Neural progenitor cell (in vitro differentiated cells): ENCODE measurements around the gene BIK. TPM values are rescaled to one million over a fixed set of nuclear protein-coding genes. Genes with fewer than 3 reads are reported as not detected.

Experiments
- DNase-seq: peaks from one replicate; pipeline ENCODE4 v3.0.0-alpha.2; 2016; ENCODE audit warnings: low spot score
- H2AFZ ChIP-seq: fragments of 200-600 bp; sonication (generic); replicated peaks from 2 replicates; pipeline ENCODE4 v1.6.1; 2016; ENCODE audit warnings: antibody characterized with exemption
- H3F3A ChIP-seq: fragments of 200-600 bp; sonication (generic); 2 replicates; pipeline ENCODE4 v1.6.1; 2016; ENCODE audit warnings: antibody characterized with exemption, low read depth
- H3K27ac ChIP-seq: fragments of 200-600 bp; sonication (generic); 2 replicates; pipeline ENCODE4 v1.5.1; 2016; ENCODE audit warnings: mild to moderate bottlenecking
- H3K27me3 ChIP-seq: fragments of 200-600 bp; sonication (generic); 2 replicates; pipeline ENCODE4 v1.6.1; 2016; ENCODE audit warnings: mild to moderate bottlenecking, moderate library complexity
- H3K36me3 ChIP-seq: fragments of 200-600 bp; sonication (generic); 2 replicates; pipeline ENCODE4 v1.5.1; 2016
- H3K4me1 ChIP-seq: fragments of 200-600 bp; sonication (generic); 2 replicates; pipeline ENCODE4 v1.6.1; 2016; ENCODE audit warnings: mixed run types
- H3K4me2 ChIP-seq: fragments of 200-600 bp; sonication (generic); 2 replicates; pipeline ENCODE4 v1.6.1; 2016
- H3K4me3 ChIP-seq: fragments of 200-600 bp; sonication (generic); 2 replicates; pipeline ENCODE4 v1.5.1; 2016
- H3K79me2 ChIP-seq: fragments of 200-600 bp; sonication (generic); 2 replicates; pipeline ENCODE4 v1.6.1; 2016; ENCODE audit warnings: low read depth
- H3K9ac ChIP-seq: fragments of 200-600 bp; sonication (generic); 2 replicates; pipeline ENCODE4 v1.6.1; 2016
- H3K9me3 ChIP-seq: fragments of 200-600 bp; sonication (generic); 2 replicates; pipeline ENCODE4 v1.5.1; 2016; ENCODE audit warnings: low read depth
- H4K20me1 ChIP-seq: fragments of 200-600 bp; sonication (generic); 2 replicates; pipeline ENCODE4 v1.6.1; 2016; ENCODE audit warnings: low read depth
- H3K27ac Mint-ChIP-seq: 3 replicates; pipeline ENCODE4 v1.8.0; 2021; ENCODE audit warnings: mixed read lengths
- H3K27me3 Mint-ChIP-seq: 2 replicates; pipeline ENCODE4 v1.8.0; 2022; ENCODE audit warnings: low read depth, mild to moderate bottlenecking, inconsistent platforms, moderate library complexity, mixed read lengths; ENCODE audit not compliant: insufficient read depth
- H3K36me3 Mint-ChIP-seq: 3 replicates; pipeline ENCODE4 v1.8.0; 2021; ENCODE audit warnings: mixed read lengths
- H3K4me1 Mint-ChIP-seq: 3 replicates; pipeline ENCODE4 v1.8.0; 2021; ENCODE audit warnings: mixed read lengths
- H3K4me3 Mint-ChIP-seq: 3 replicates; pipeline ENCODE4 v1.8.0; 2021; ENCODE audit warnings: mild to moderate bottlenecking, moderate library complexity, mixed read lengths
- H3K9me3 Mint-ChIP-seq: 3 replicates; pipeline ENCODE4 v1.8.0; 2020; ENCODE audit warnings: mixed read lengths
- EZH2 ChIP-seq: fragments of 200-600 bp; sonication (generic); IDR thresholded peaks from 2 replicates; pipeline ENCODE4 v1.6.1; 2017; ENCODE audit warnings: antibody characterized with exemption, mild to moderate bottlenecking, moderate library complexity
- EZH2phosphoT487 ChIP-seq: fragments of 200-600 bp; sonication (generic); IDR thresholded peaks from 2 replicates; pipeline ENCODE4 v1.6.1; 2017; ENCODE audit warnings: antibody characterized with exemption
- total RNA-seq: library from RNA; depleted of rRNA; stranded (reverse); fragments of >200 nt; gene quantifications from 2 replicates; pipeline ENCODE4 v1.2.3, GENCODE V29; 2015; ENCODE audit warnings: low replicate concordance
- TF ChIP-seq, protein P1 (sequence below): fragments of 200-600 bp; sonication (generic); IDR thresholded peaks from 2 replicates; pipeline ENCODE4 v1.5.1; 2017; ENCODE audit warnings: antibody characterized with exemption, mild to moderate bottlenecking

The BIK gene
- total RNA-seq, 1 donor from 2014 or later = 2.2 TPM

DNA sequence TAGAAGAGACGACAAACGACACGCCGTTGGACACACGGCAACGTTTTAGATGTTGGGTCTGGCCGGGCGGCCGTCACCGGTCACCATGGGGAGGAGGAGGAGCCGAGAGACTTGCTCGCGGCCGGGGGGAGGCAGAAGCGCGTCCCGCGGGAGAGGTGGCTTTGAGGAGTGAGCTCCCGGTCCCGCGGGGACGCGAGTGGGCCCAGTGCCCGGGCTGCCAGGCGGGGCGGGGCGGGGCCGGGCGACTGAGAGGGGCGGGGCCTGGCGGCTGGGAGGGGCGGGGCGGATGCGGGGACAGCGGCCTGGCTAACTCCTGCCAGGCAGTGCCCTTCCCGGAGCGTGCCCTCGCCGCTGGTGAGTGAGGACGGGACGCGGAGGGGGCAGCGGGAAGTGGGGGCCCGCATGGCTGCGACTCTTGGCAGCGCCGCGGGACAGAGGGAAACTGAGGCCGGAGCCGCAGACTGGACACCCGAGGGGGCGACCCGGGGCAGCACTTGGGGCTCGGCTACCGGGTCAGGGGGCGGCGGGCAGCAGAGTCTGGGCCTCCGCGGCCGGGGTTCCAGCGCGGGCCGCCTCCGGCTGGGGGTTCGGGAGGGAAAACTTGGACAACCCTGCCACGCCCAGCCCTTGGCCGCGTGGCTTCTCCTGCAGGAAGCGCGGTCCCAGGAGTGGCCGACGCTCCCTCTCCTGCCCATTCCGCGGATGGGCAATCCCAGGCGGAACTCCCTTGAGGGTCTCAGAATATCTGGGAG is 40.9 kb downstream of the BIK start, which contains the start of gene TSPO:
Gene TSPO (plus strand): TSS at position 309 of the 752 bp plus-strand sequence. CDS start 7,680 bp downstream, outside the sequence.
- Histone ChIP-seq H3F3A (peaks cover 4% of the 10 kb centered on the region), H2AFZ (peak within 1 kb of the TSS; percentile 84), H3K4me2 (peak within 1 kb of the TSS; percentile 80), H4K20me1 (no peaks in the 10 kb centered on the region), H3K79me2 (no peaks in the 10 kb centered on the region), H3K36me3 (no peaks in the 10 kb centered on the region), H3K27ac (no peak within 1 kb of the TSS), H3K9me3 (no peaks in the 10 kb centered on the region), H3K27me3 (peaks cover 39% of the 10 kb centered on the region), H3K4me1 (peaks cover 13% of the 10 kb centered on the region), H3K4me3 (peak within 1 kb of the TSS; percentile 54), H3K9ac (no peak within 1 kb of the TSS)
- H3K4me1 Mint-ChIP-seq = peaks cover 6% of the 10 kb centered on the region
- peak; percentile 54 for DNase-seq
- peak within 1 kb of the TSS; percentile 57 for H3K27ac Mint-ChIP-seq
- peaks cover 4% of the 10 kb centered on the region for H3K27me3 Mint-ChIP-seq
- H3K9me3 Mint-ChIP-seq = no peaks in the 10 kb centered on the region
- no peaks in the 10 kb centered on the region for H3K36me3 Mint-ChIP-seq
- H3K4me3 Mint-ChIP-seq = peak within 1 kb of the TSS; percentile 86
- no peak for TF ChIP-seq EZH2phosphoT487
- peak; percentile 40 for TF ChIP-seq EZH2

DNA sequence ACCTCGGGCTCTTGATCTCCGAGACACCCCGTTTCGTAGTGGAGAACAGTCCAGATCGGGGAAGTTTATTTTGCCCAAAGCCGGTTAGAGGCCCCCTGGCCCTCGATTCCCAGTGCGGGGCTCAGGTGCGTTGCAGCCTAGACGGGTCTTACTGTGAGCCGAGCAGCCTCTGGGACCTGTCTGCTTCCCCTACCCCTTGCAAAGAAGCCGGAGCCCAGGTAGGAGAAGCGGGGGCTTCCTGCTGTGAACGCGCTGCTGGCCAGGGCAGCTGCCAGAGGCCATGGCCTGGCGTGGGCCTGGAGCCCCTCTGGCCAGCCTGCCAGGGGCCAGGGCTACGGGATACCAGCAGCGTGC is 41.4 kb downstream of the BIK start:
- H2AFZ ChIP-seq = peak overlapping the region; percentile 84

DNA sequence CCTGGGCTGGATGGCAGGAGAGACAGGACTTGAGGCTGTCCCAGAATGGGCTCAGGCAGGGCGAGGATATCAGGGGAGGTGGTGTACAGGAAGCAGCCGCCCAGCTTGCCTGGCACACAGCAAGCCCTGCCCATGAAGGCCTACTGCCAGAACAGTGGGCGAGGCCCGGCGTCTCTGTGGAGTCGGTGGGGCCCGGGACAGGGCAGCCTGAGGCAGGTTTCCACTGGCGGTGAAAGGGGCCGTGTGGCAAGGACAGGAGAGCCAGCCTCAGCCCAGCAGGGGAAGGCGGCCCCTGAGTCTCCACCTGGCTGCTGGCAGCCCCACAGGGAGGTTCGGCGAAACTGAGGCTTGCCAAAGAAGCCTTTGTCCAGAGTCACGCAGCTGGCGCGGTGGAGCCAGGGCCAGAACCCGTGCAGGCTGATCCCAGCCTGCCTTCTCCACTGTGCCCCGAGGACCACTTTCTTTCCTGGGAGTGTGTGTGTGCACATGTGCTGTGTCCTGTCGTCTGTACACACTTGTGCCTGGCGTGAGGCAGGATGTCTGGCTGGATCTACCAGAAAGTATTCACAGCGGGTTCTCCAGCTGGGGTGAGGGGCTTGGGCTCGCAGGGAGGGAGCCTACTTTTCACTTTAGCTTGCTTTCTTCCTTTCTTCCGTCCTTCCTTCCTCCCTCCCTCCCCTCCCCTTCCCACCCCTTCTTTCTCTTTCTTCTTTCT is 42.0 kb downstream of the BIK start:
- Histone ChIP-seq H3K9ac (no peak overlapping the region), H3K9me3 (no peaks in the 10 kb centered on the region), H3K79me2 (no peaks in the 10 kb centered on the region), H3K4me3 (no peak overlapping the region), H4K20me1 (no peaks in the 10 kb centered on the region), H3K27me3 (peaks cover 36% of the 10 kb centered on the region), H3K27ac (no peak overlapping the region), H3F3A (peaks cover 4% of the 10 kb centered on the region), H3K4me1 (peaks cover 13% of the 10 kb centered on the region), H3K4me2 (no peak overlapping the region), H2AFZ (no peak overlapping the region), H3K36me3 (no peaks in the 10 kb centered on the region)
- TF ChIP-seq EZH2phosphoT487 = no peak
- no peak for TF ChIP-seq EZH2
- no peaks in the 10 kb centered on the region for H3K36me3 Mint-ChIP-seq
- H3K4me1 Mint-ChIP-seq = peaks cover 6% of the 10 kb centered on the region
- H3K27me3 Mint-ChIP-seq = peaks cover 6% of the 10 kb centered on the region
- no peaks in the 10 kb centered on the region for H3K9me3 Mint-ChIP-seq
- peak overlapping the region; percentile 68 for H3K4me3 Mint-ChIP-seq
- no peak for DNase-seq
- no peak overlapping the region for H3K27ac Mint-ChIP-seq

More for the DNA sequence above, 41.4 kb downstream of the BIK start:
- no peak for DNase-seq
- Histone ChIP-seq H4K20me1 (no peaks in the 10 kb centered on the region), H3K27ac (no peak overlapping the region), H3K9ac (no peak overlapping the region), H3K4me3 (peak overlapping the region; percentile 54), H3K27me3 (peaks cover 39% of the 10 kb centered on the region), H3K36me3 (no peaks in the 10 kb centered on the region), H3K9me3 (no peaks in the 10 kb centered on the region), H3K4me1 (peaks cover 13% of the 10 kb centered on the region), H3K79me2 (no peaks in the 10 kb centered on the region), H3K4me2 (peak overlapping the region; percentile 80), H3F3A (peaks cover 4% of the 10 kb centered on the region)
- TF ChIP-seq, protein P1, sequence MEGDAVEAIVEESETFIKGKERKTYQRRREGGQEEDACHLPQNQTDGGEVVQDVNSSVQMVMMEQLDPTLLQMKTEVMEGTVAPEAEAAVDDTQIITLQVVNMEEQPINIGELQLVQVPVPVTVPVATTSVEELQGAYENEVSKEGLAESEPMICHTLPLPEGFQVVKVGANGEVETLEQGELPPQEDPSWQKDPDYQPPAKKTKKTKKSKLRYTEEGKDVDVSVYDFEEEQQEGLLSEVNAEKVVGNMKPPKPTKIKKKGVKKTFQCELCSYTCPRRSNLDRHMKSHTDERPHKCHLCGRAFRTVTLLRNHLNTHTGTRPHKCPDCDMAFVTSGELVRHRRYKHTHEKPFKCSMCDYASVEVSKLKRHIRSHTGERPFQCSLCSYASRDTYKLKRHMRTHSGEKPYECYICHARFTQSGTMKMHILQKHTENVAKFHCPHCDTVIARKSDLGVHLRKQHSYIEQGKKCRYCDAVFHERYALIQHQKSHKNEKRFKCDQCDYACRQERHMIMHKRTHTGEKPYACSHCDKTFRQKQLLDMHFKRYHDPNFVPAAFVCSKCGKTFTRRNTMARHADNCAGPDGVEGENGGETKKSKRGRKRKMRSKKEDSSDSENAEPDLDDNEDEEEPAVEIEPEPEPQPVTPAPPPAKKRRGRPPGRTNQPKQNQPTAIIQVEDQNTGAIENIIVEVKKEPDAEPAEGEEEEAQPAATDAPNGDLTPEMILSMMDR = no peak
- TF ChIP-seq EZH2 (no peak), EZH2phosphoT487 (no peak)
- Mint-ChIP-seq H3K27ac (no peak overlapping the region), H3K9me3 (no peaks in the 10 kb centered on the region), H3K4me1 (peaks cover 6% of the 10 kb centered on the region), H3K36me3 (no peaks in the 10 kb centered on the region), H3K4me3 (peak overlapping the region; percentile 27), H3K27me3 (peaks cover 6% of the 10 kb centered on the region)

DNA sequence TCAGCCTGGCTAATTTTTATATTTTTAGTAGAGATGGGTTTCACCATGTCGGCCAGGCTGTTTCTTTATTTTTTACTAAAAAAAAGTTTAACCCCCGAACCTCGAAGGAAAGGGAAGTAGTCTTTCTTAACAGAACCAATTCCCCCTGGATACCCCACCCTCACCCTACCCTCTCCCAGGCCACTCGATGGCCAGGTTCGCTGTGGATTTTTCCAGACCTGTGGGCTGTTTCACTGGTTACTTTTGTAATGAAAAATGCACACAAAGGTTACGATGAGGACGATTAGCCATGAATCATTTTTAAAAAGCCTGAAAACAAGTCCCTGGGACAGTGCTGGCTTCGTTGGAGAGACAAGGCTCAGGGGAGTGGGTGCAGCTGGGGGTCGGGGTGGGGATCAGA is 43.3 kb downstream of the BIK start:
- Mint-ChIP-seq H3K27ac (no peak overlapping the region), H3K4me3 (no peak overlapping the region), H3K36me3 (no peaks in the 10 kb centered on the region), H3K9me3 (no peaks in the 10 kb centered on the region), H3K27me3 (peaks cover 6% of the 10 kb centered on the region), H3K4me1 (peaks cover 10% of the 10 kb centered on the region)
- Histone ChIP-seq H4K20me1 (no peaks in the 10 kb centered on the region), H3F3A (peaks cover 4% of the 10 kb centered on the region), H3K4me3 (no peak overlapping the region), H3K4me1 (peaks cover 13% of the 10 kb centered on the region), H3K9ac (no peak overlapping the region), H3K27ac (no peak overlapping the region), H2AFZ (no peak overlapping the region), H3K9me3 (no peaks in the 10 kb centered on the region), H3K4me2 (no peak overlapping the region), H3K36me3 (no peaks in the 10 kb centered on the region), H3K79me2 (no peaks in the 10 kb centered on the region), H3K27me3 (peaks cover 31% of the 10 kb centered on the region)
- TF ChIP-seq EZH2phosphoT487 = no peak
- no peak for TF ChIP-seq EZH2
- TF ChIP-seq, protein P1 = no peak
- DNase-seq = no peak
